ENCODE results near the gene HIC2.
"Not testable (repeated sequence)": the region's sequence is repeated elsewhere in the genome, so short reads cannot be mapped to it uniquely, and the experiment has no call there.

The HIC2 gene

DNA sequence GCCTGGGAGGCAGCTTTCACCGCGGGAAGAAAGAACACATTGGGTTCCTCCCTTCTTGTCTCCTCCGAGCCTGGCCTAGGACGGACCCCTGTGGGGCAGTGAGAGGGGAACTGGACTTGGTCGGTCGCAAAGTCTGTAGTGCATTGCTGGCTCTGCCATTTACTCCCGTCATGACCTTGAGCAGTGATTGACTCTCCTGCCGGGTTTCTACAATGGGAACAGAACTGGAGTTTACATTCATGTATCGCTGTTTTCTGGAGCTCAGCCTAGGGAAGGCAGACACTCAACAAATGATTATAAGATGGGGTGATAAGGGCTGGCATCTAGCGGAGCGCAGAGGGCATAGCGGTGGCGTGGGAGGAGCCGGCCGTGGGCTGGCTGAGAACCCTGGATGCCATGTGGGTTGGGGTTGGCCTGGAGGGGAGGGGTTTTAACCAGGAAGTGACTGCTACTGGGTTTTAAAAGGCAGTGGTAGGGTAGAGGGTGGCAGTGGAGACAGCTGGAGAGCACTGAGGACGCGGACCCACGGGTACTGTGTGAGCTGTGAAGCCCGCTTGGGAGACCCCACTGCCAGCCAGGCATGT, 3.1 kb downstream of the HIC2 start:
- DNase-seq (ENCODE audit: low spot score); POLR2A ChIA-PET (ENCODE audit: low non-redundant PET); CTCF ChIA-PET; H3K27ac ChIP-seq: not testable (repeated sequence)

DNA sequence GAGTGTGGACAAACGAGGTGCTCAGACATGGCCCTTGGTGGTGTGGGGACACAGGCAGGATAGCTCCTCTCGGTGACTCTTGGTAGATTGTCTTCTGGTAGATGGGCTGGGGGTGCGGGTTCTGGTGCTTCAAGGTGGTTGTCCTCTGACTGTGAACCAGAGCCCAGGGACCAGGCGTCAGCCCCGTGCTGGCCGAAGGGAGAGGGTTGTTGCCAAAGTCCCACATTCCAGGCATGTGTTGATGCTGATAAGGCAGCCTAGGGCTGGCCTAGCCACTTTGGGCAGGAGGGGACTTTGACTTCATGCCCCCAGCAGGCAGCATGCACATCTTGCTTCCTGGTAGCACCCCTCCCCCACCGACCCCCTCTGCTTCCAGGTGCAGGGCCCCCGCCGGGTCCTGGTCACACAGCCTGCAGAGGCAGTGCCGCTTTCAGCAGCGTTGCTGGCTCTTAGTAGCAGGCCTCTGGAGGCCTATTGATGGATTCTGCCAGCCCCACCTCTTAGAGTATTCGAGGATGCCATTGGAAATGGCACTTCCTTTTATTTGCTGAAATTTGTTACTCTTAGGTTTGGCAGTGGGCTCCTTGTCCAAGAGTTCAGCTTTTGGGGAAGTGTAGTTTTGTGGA, 7.0 kb downstream of the HIC2 start:
- DNase-seq (ENCODE audit: low spot score); POLR2A ChIA-PET (ENCODE audit: low non-redundant PET); CTCF ChIA-PET; H3K27ac ChIP-seq: not testable (repeated sequence)

DNA sequence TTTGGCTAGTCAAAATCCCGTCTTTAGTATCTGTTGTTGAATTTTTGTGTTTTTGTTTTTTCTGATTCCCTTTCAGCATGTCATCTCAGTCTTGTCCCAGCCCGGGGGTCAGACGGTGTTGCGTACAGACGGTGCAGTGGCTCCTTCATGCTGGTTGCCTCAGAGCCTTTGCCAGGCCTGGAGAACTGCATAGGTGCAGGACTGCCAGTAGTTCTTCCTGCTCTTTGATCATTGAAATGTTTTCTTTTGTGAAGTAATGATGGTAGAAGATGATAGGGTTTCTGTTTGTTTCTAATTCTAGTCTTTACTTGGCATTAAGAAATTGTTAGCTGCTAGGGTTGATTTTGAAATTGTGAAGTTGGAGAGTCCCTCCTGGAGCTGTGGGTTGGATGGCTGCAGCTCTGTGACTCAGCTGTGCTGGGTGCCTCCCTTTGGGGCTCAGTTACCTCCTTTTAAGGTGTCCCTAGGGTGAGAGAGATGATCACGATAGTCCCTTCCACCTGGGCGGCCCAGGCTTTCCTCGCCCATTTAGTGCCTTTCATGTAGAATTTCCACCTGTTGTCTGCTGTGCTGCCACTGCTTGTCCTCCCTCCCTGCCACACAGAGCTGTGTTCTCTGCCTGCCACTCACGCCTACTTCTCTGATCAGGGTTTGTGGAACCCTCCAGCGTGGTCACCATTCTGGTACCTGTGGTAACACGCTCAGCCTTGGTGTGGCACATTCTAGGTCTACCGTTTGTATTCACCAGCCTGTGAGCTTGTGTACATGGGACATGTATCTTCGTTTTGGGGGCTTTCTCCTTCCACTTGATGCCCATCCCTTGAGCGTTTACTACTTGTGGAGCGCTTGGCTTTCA, 17.4 kb downstream of the HIC2 start:
- DNase-seq (ENCODE audit: low spot score); H3K27ac ChIP-seq; CTCF ChIA-PET; POLR2A ChIA-PET (ENCODE audit: low non-redundant PET): not testable (repeated sequence)

DNA sequence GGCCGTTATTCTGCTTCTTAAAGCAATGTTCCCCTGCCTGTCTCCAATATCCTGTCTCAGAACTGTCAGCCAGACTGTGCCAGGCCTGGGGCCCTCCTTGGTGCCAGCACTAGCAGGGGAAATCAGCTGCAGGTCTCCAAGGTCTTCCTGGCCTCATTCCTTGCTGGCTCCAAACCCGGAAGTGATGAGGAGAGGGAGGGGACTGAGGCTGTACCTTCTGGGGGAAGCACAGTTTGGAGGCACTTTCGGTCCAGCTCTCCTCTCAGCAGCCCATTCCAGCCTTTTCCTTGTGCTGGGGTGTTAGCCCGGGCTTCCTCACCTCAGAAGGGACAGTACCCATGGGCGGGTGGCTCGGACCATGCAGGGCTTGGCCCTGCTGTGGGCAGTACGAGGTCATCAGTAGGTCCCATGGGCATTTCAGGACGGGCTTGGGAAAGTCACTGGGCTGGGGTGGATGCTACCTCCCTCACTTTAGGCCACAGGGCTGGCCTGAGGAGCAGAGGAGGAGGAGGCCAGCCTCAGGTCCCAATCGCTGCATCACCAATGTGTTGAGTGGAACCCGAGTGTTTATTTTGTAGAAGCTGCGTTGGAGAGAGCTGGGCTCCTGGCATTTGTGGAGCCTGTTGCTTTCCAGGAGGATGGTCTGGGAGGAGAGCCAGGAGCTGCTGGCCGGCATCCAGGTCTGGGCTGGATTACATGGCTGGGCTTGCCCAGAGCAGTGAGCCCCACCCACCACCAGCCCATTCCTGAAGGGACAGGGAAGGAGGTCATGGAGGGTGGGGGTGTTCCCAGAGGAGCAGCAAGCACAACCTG, 19.0 kb downstream of the HIC2 start:
- DNase-seq (ENCODE audit: low spot score); POLR2A ChIA-PET (ENCODE audit: low non-redundant PET); H3K27ac ChIP-seq; CTCF ChIA-PET: not testable (repeated sequence)

DNA sequence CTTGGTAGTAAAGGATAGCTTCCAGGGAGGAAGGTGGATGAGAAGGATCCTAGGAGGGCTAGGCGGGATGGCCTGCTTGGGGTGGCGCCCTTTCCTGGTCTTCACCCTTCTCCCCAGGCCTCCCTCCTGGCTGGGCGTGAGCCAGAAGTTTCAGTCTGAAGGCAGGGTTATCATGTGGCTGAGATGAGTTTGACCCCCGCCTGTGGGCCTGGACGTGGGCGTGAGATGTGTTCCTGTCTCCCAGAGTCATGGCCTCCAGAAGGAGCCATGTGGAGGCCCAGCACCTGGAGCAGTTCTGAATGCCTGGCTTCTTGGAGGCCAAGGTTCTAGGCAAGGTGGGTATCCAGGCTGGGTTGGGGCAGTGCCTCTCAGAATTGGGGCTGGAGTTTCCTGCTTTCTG, 20.8 kb downstream of the HIC2 start:
- CTCF ChIA-PET; DNase-seq (ENCODE audit: low spot score); H3K27ac ChIP-seq; POLR2A ChIA-PET (ENCODE audit: low non-redundant PET): not testable (repeated sequence)

DNA sequence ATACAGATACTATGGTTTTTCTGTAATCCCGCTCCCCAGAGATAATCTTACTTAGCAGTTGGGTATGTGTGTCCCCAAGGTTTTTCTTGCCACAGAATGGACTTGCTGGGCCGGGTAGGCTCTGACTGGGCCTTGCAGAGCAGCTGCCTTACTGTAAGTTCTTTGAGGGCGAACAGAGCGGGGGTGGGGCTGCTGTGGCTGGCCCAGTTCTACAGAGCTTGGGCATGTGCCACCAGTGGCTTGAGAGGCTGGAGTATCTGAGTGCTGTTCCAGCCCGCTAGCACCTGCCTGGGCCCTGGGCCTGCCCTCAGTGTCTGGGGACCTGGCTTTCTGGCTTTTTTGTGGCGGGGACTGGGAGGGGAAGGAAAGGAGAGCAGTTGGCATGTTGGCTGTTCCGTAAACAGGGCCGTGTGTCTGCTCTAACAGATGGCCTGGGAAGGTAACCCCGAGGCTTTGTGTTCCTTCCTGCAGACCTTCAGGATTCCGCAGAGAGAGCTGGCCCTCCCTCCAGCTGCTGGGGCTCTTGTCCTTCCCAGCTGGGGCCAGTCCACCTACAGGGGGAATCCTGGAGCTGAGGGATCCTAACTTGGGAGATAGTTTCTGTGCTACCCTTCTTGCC, 23.0 kb downstream of the HIC2 start:
- POLR2A ChIA-PET (ENCODE audit: low non-redundant PET); CTCF ChIA-PET; DNase-seq (ENCODE audit: low spot score); H3K27ac ChIP-seq: not testable (repeated sequence)

DNA sequence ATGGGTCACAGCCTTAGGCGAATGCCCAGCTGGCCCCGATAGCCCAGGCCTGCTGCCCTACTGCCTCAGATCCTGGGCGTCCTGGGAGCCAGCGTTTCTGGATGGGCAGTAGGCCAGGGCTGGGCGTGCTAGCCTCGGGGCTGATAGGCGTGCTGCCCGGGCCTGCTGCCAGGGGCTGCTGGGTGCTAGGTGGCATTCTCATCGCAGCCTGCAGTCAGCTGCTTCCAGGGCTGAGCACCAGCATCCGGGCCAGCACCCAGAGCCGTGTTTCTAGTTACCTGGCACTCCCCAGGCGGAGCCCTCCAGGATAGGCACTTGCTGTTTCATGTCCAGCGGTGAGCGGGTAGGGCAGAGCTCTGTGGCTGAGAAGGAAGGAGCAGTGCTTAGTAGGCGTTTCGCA, 23.5 kb downstream of the HIC2 start:
- H3K27ac ChIP-seq; DNase-seq (ENCODE audit: low spot score); CTCF ChIA-PET; POLR2A ChIA-PET (ENCODE audit: low non-redundant PET): not testable (repeated sequence)

DNA sequence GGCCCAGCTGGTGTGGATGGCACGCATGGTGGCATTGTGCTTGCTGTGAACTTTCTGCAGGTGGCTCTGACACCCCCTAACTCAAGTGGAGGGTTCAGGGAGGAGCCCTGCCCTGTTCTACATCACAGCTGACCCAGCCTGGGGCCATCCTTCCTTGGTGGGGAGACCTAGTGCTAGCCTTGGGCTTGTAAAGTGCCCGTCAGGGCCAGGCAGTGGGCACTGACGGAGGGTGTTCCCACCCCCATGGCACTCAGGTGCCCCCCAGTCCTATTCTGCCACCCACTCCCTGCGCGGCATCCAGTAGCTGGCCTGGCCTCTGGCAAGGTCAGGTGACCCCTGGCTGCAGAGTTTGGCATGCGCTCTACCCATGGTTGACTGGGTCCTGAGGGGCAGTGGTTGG, 24.0 kb downstream of the HIC2 start:
- H3K27ac ChIP-seq; CTCF ChIA-PET; DNase-seq (ENCODE audit: low spot score); POLR2A ChIA-PET (ENCODE audit: low non-redundant PET): not testable (repeated sequence)

DNA sequence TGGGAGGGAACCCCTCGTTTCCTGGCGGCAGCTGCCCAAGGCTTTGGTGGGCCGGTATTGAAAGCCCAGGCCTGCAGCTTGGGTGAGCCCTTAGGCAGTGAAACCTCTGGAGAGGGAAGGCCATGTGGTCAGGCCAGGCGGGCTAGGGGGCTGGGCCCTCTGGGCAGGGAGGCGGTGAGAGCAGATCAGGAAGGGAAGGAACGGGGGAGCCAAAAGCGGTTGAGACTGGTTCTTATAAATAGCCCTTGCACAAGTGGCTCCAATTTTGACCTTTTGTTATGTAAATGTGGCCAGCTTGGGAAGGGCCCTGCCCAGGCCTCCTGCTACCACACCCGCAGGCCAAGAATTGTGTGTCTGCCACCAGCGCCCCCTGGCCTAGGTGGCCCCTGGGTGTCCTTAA, 25.0 kb downstream of the HIC2 start:
- CTCF ChIA-PET; H3K27ac ChIP-seq; POLR2A ChIA-PET (ENCODE audit: low non-redundant PET); DNase-seq (ENCODE audit: low spot score): not testable (repeated sequence)

DNA sequence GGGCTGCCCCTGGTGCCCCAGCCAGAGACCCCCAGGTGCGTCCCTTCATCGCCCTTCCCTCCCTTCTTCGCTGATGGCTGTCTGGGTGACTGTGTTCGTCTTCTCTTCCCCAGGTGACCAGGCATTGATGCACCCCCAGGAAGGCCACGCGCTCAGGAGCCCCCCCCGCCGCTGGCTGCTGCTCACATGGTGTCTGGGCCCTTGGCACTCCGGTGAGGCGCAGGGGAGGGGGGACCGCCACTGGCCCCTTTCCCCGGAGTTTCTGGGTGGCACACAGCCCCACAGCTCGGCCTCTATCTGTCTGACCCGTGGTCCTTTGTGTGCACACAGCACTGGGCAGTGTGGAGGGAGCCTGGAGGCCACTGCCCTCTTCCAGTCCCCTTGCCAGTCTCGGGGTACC, 25.5 kb downstream of the HIC2 start:
- POLR2A ChIA-PET (ENCODE audit: low non-redundant PET); DNase-seq (ENCODE audit: low spot score); CTCF ChIA-PET; H3K27ac ChIP-seq: not testable (repeated sequence)

DNA sequence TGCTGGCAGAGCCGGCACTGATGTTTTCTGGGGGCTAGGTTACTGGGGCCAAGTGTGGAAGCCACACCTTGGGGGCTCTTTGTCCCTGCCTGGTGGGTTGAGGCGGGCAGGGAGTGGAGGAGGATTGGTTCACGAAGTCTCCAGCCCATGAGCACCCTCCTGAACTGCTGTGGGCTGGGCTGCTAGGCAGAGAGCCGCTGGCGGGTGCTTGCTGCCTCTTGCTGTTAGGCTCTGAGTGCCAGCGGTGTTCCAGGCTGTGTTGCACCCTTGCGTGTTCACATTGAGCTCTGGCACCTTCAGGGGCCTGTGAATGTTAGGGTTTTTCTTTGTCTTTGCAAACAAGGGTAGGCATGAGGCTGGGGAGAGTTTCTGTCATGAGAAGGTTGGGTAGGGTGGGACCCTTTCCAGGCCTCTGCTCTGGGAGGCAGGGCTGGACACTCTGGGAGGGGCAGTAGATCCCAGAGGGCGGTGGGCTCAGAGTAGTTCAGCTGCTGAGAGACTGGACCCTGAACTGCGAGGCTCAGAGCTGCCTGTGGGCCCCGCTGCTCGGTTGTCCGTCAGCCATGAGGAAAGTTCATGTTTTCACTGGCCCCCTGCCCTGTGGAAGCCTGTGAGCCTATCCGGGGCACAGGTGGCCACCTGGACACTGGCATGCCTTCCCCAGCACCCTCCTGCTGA, 26.0 kb downstream of the HIC2 start:
- POLR2A ChIA-PET (ENCODE audit: low non-redundant PET) = no interaction called here
- DNase-seq (ENCODE audit: low spot score) = no peak
- CTCF ChIA-PET = no interaction called here
- TF ChIP-seq, protein P1, sequence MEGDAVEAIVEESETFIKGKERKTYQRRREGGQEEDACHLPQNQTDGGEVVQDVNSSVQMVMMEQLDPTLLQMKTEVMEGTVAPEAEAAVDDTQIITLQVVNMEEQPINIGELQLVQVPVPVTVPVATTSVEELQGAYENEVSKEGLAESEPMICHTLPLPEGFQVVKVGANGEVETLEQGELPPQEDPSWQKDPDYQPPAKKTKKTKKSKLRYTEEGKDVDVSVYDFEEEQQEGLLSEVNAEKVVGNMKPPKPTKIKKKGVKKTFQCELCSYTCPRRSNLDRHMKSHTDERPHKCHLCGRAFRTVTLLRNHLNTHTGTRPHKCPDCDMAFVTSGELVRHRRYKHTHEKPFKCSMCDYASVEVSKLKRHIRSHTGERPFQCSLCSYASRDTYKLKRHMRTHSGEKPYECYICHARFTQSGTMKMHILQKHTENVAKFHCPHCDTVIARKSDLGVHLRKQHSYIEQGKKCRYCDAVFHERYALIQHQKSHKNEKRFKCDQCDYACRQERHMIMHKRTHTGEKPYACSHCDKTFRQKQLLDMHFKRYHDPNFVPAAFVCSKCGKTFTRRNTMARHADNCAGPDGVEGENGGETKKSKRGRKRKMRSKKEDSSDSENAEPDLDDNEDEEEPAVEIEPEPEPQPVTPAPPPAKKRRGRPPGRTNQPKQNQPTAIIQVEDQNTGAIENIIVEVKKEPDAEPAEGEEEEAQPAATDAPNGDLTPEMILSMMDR (conservative IDR thresholded peaks at IDR 0.05; ENCODE audit: low read depth) = no peak
- H3K27ac ChIP-seq = no peak overlapping the region
